BE2C (cell line): ENCODE data around the gene BBS1.

ENCODE experiments used
- DNase-seq: peaks from one replicate; pipeline ENCODE4 v3.0.0-alpha.2; 2020
- H3K27me3 ChIP-seq: fragments of 250-450 bp; sonication (Bioruptor Pico); 2 replicates; pipeline ENCODE4 v1.5.1; 2020; ENCODE audit warnings: mild to moderate bottlenecking
- H3K36me3 ChIP-seq: fragments of 250-450 bp; sonication (Bioruptor Pico); 2 replicates; pipeline ENCODE4 v1.5.1; 2020; ENCODE audit warnings: mild to moderate bottlenecking
- H3K4me1 ChIP-seq: fragments of 250-450 bp; sonication (Bioruptor Pico); 2 replicates; pipeline ENCODE4 v1.5.1; 2020
- H3K4me3 ChIP-seq: 2 replicates; pipeline ENCODE4 v1.5.1; 2011; ENCODE audit warnings: low read depth, low read length
- H3K9me3 ChIP-seq: fragments of 250-450 bp; sonication (Bioruptor Pico); 2 replicates; pipeline ENCODE4 v1.5.1; 2020
- CTCF ChIP-seq: IDR thresholded peaks from 2 replicates; pipeline ENCODE4 v1.5.1; 2012; ENCODE audit warnings: mild to moderate bottlenecking, low read depth, low read length

BBS1 gene

GRCh38 chr11:66475349-66476172, 34.9 kb upstream of the BBS1 start:
- Histone ChIP-seq H3K27me3 (no peaks in the 10 kb centered on the region), H3K4me3 (no peak overlapping the region), H3K9me3 (no peaks in the 10 kb centered on the region), H3K36me3 (no peaks in the 10 kb centered on the region; the same call in 1 of the 2 replicates), H3K4me1 (no peaks in the 10 kb centered on the region)
- no peak for TF ChIP-seq CTCF
- DNase-seq = no peak

GRCh38 chr11:66476173-66476840, 34.1 kb upstream of the BBS1 start:
- no peaks in the 10 kb centered on the region for H3K9me3 ChIP-seq
- H3K4me3 ChIP-seq = no peak overlapping the region
- H3K27me3 ChIP-seq = no peaks in the 10 kb centered on the region
- no peak for TF ChIP-seq CTCF
- DNase-seq = no peak
- H3K36me3 ChIP-seq = no peaks in the 10 kb centered on the region; the same call in 1 of the 2 replicates
- H3K4me1 ChIP-seq = no peaks in the 10 kb centered on the region

- no peaks in the 10 kb centered on the region for H3K9me3 ChIP-seq
- no peak overlapping the region for H3K4me3 ChIP-seq
- no peaks in the 10 kb centered on the region; the same call in 1 of the 2 replicates for H3K36me3 ChIP-seq
- DNase-seq = no peak
- TF ChIP-seq CTCF = no peak
- no peaks in the 10 kb centered on the region for H3K4me1 ChIP-seq
- no peaks in the 10 kb centered on the region for H3K27me3 ChIP-seq
Observed at GRCh38 chr11:66476841-66477251, 33.6 kb upstream of the BBS1 start.

- TF ChIP-seq CTCF = no peak
Observed at GRCh38 chr11:66477263-66478201, 32.9 kb upstream of the BBS1 start.

GRCh38 chr11:66478729-66479393, 31.6 kb upstream of the BBS1 start:
- peak; percentile 79 for TF ChIP-seq CTCF
- no peak for DNase-seq
- Histone ChIP-seq H3K36me3 (no peaks in the 10 kb centered on the region), H3K9me3 (no peaks in the 10 kb centered on the region), H3K4me1 (no peaks in the 10 kb centered on the region), H3K4me3 (peak overlapping the region; percentile 75), H3K27me3 (no peaks in the 10 kb centered on the region)

More at GRCh38 chr11:66477263-66478201, 32.9 kb upstream of the BBS1 start:
- no peak for DNase-seq
- Histone ChIP-seq H3K36me3 (no peaks in the 10 kb centered on the region; the same call in 1 of the 2 replicates), H3K4me1 (no peaks in the 10 kb centered on the region), H3K27me3 (no peaks in the 10 kb centered on the region), H3K9me3 (no peaks in the 10 kb centered on the region), H3K4me3 (no peak overlapping the region)
